ENCODE measurements around the gene RASAL2.
"Not testable (repeated sequence)": the region's sequence is repeated elsewhere in the genome, so short reads cannot be mapped to it uniquely, and the experiment has no call there.

The RASAL2 gene

DNA sequence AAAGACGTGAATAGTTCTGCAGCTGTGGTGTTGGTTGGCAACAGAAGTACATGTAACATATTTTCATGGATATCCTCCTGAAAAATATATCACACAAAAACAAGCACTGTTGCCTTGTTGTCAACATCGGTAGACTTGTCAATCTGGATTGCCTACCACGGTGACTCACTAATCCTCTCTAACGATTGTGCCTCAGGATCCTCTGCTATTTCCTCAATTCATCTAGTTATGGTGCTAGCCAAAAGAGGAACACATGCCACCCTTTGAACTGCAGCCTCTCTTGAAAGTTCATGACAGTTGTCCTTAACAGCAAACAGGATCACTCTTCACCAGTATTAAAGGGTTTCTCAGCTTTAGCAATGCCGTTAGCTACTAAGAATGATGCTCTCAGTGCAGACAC lies 25.7 kb downstream of the RASAL2 start:
- no peak for DNase-seq (ENCODE audit: low read depth)

DNA sequence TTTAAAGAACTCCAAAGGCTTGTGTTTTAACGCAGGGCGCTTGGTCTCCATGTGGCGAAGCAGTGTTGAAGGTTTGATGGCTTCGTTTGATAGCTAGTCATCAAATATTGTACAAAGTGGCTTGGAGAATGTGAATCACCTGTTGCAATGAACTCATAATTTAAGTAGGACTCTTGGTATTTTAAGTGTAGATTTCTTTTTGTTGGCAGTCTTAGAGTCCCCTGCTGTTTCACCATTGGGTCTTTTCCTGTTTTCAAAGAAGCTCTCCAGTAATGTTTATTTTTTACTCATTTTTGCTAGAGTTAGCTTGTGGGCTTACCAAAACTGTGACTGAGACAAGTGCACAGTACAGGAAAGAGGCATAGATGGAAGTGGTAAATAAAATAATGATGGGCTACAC lies 26.2 kb downstream of the RASAL2 start:
- DNase-seq (ENCODE audit: low read depth) = no peak

DNA sequence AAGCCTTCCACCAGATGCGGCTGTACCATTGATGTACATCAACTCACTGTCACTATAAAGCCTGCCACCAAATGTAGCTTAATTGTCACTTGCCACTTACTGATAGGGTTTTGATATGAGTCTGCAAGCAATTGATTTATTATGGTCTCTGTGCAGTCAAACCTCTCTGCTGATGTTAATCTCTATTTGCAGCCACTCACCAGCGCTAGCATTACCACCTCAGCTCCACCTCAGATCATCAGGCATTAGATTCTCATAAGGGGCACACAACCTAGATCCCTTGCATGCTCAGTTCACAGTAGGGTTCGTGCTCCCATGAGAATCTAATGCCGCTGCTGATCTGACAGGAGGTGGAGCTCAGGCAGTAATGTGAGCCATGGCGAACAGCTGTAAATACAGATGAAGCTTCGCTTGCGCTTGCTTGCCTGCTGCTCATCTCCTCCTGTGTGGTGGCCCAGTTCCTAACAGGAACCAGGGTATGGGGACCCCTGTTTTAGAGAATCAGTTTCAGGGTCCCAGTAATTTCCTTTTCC lies 26.7 kb downstream of the RASAL2 start:
- not testable (repeated sequence) for DNase-seq (ENCODE audit: low read depth)

DNA sequence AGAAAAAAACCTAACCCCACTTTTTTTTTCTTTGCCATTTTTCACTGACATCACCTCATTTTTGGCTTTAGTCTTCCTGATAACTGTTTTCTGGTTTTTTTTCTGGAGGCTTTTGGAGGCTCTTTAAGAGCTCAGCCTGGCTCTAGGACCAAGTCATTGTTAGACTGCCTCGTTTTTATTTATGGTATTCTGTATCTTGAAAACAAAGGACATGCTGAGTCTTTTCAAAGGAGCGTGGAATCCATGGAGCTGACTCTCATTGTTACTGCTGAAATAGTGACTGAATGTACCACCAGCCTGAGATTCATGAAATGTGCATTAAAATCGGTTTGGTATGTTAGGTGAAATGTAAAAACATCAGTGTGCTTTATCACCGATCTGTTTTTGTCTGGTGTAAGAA lies 28.0 kb downstream of the RASAL2 start:
- DNase-seq (ENCODE audit: low read depth) = no peak

DNA sequence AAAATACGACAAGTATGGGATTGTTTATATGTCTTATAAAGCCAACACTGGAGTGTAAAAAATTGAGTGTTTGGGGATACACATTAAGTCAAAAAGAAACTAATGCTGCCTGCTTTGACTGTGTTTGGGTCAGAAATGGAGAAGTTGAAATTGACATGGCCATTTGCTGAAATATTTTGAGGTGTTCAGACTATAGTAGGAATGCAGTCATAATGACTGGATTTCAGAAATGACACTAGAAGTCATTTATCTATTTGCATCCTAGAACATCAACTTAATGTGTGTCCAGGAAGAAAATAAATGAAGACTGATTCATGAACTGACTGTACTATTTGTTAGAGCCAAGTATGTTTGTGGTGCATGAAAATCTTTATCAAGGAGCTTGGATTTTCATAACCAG lies 28.4 kb downstream of the RASAL2 start:
- DNase-seq (ENCODE audit: low read depth) = no peak

DNA sequence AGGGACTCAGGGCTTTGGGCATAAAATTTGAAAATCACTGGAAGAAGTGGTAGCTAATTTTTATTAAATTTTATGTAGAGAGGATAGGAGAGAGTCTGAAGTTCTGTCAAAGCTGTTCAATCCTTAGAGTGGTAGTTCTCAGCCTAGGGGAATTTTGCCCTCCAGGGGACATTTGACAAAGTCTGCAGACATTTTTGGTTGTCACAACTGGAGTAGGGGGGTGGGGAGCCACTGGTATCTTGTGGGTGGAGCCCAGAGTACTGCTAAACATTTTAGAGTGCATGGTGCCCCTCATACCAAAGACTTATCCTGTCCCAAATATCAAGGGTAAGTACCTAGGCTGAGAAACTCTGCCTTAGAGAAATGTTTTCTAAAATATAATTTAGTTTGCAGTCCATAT lies 30.2 kb downstream of the RASAL2 start:
- no peak for DNase-seq (ENCODE audit: low read depth)

DNA sequence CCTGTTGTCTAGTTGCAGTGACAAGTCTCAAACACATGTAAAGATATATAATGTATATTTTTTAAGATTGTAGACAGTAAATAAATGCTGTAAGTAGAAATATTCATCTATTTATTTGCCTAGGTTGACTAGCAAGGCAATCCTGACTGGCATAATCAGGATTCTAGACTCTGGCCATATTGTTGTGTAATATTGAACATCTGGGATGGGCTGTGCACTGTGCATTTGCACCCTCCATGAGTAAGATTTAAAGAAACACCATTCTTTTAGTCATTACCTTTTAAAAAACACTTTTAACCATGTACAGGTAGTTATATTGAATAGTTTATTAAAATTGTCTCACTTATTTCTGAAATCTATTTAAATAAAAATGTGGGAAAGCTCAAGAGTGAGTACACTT lies 32.4 kb downstream of the RASAL2 start:
- DNase-seq (ENCODE audit: low read depth) = no peak

DNA sequence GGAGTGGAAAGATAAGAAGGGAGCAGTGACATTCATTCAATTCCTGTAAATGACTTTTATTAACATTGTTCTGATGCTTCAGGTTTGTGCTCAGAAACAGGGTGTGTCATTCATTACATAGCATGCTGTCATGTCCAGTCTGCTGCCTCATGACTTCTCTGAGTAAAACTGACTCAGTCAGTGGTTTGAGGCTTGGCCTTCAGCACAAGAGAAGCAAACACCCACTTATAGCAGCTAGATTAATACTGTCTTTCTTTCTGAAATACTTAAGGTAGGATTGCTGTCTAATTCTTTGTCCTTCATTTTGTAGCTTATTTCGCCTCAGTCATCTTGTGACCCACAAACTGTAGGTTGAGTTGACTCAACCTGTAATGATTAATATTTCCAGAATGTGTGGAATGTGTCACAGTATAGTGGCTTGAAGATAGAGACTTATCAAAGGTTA lies 32.9 kb downstream of the RASAL2 start:
- DNase-seq (ENCODE audit: low read depth) = peak; percentile 66

DNA sequence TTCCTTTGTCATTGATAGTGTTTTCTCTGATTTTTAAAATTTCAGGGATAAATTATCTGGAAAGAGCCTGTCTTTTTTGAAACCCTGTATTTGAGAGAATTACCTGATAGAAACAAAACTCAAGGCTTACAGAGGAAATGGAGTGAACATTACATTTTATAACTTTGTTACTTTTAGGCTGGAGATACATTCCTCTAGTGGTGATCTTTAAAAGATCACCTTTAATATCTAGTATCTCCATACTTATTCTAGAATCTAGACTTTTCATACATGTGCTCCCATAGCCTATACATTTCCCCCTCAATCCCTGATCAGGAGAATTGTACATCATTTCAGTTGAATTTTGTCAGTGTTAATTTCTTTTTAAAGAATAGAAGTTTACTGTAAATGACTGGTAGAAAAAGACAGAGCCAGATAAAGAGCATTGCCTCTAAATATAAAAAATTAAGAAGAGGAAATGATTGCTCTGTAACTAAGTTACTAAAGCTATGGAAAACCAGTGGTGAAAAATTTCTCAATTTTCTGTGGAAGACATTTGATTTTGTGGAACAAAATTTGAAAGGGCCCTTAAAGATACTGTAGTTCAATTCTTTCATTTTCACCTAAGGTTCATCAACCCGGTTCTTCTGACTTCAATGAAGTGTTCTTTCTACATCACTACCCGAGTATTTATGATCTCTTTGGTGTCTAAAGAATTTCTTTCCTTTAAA lies 33.7 kb downstream of the RASAL2 start:
- DNase-seq (ENCODE audit: low read depth) = no peak

DNA sequence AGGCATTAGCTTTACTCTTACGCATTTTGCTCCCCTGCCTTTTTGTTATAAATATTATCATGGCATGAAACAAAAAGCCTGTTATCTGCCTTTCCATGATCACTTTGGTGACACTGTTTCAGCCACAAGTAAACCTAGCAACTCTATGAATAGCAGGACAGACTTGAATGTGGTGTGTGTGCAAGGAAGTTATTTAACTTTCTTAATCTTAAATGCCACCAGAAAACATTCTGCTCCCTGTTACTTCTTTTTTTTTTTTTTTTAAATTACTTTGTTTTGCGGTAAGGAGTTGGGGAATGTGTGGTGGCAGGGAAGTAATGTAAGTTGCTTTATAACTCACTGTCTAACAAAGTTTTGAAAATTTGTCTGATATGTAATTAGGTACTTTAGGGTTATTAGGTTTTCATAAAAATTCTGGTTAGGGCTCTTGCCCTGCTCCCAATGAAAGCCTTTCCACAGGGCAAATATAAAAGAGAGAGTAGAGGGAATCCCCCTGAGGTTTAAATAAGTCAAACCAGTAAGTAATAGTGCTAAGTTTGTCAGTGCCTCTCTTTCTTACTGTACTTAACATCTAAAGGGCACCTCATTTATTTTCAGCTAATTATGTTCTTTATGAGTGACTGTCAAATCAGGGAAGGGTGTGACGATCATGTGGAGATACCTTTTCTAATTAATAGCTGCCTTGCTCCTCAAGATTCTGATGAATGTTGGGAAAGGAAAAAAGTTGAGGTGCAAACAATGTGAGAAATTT lies 39.5 kb downstream of the RASAL2 start:
- no peak for DNase-seq (ENCODE audit: low read depth)

DNA sequence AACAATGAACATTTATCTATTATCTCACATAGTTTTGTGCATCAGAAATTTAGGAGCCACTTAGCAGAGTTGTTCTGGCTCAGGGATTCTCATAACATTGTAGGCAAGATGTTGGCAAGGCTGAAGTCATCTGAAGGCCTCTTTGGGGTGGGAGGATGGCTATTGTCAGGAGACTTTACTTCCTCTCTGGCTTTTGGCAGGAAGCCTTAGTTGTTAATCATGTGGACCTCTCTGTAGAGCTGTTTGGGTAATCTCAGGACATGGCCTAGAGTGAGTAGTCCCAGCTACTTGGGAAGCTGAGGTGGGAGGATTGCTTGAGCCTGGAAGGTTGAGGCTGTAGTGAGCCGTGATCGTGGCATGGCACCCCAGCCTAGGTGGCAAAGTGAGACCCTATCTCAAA lies 40.2 kb downstream of the RASAL2 start:
- peak; percentile 76 for DNase-seq (ENCODE audit: low read depth)

DNA sequence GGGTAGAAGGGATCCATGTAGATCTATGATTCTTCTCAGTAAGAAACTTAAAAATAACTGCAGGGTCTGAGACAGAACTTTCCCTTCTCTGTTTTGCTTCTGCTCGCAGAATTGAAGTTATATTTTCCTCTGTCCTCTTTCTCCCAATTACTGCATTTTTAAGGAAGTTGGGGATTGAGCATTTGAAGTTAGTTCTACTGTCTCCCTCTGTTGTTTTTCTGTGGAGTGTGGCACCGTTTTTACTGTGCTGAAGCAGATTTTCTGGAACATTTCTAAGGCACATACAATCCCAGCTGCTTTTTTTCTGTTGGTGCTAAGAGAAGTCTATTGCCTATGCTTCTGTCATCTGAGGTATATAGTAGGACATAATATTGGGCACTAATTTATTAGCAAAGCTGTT lies 43.3 kb downstream of the RASAL2 start:
- DNase-seq (ENCODE audit: low read depth) = no peak

DNA sequence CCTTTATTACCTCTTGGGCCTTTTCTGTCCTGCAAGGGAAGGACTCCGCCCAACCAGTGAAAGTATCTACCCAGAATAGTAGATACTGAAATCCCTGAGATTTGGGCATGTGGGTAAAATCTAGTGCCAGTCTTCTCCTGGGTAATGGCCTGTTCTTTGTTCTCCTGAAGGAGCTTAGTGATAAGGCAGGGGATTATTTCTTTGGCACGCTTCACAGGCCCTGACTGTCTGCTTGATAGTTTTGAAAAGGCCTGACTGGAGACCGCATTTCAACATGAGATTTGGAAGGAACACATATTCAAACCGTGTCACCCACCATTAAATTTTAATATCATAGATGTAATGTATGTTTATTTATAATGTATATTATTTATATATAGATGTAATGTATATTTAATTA lies 48.9 kb downstream of the RASAL2 start:
- DNase-seq (ENCODE audit: low read depth) = no peak

DNA sequence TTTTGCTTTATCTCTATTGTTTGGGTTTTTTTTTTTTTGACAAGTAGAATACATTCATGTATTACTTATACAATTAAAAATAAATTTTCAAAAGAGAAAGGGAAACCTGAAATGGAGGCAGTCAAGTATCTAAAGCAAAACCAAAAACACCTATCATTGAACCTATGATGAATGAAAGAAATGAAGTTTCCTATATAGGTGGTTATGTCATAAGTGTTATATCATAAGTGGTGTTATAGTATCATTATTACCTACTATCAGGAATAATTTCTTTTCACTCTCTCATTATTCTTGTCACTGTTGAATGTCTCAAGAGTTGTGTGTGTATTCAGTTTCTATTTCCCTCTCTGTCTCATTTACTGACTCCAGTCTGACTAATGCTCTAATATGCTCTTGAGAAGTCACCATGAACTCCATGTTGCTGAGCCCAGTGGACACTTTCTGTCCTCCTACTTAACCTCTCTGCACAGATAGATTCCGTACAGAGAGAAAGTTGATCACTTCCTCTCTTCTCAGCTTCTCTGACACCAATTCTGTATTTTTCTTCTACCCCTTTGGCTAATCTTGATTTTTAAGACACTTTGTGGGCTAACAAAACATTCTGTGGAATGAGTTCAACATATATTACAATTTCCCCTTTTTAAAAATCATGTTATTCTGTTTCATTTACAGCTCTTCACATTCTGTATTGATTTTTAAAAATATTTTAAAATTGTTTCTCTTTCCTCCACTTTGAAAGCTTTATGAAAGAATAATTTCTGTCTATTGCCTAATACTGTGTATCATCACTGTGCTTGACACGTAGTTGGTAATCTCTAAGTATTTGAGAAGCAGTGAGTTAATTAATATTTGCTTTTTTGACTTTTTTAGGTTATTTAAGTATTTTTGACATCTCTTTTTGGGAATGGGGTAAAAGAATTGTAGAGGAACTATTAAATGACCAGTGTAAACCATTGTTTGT lies 50.1 kb downstream of the RASAL2 start:
- DNase-seq (ENCODE audit: low read depth) = no peak

DNA sequence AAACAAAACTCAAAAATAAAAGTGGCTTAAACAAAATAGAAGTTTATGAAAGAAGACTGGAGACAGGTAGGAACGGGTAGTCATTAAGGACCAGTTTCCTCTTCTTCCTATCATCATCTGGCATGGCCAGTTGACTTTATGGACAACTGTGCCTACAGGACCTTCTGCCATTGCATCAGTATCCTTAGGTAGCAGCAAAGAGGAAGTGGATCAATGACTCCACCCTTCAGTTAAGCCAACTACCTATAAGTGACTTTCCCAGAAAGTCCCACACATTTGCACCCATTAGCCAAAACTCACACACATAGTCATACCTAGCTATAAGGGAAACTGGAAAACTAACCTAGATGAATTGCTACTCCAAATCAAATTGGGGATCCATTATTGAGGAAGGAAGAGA lies 51.7 kb downstream of the RASAL2 start:
- no peak for DNase-seq (ENCODE audit: low read depth)

DNA sequence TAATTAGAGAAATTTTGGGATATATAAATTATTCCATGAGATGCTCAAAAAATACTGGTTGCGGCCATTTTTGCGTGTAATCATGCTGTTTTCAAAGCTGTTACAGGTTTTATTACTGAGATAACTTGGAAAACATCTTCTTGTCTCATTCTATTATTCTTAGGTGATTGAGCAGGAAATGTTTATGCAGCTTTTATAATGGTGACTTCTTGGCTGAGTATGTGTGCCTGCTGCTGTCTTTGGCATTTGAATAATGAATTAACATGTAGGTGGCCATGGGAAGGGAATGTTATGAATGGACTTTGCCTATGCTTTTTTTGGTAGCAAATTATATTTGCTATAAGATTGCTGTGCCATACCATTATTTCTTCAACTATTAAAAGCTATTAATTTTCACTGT lies 52.5 kb downstream of the RASAL2 start:
- no peak for DNase-seq (ENCODE audit: low read depth)

DNA sequence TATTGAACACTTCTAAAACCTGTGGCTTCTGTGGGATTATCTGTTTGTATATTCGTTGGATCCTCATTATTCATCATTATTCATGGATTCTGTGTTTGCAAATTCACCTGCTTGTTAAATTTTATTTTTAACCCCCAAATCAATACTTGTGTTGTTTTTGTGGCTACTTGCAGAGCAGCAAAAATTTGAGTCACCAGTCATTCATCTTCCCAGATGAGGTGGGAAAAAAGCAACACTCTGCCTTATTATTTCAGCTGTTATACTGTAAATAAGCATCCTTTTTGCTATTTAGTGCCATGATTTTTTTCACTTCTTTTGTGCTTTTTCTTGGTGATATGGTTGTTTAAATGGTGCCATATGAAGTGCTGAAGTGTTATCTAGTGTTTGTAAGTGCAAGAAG lies 56.7 kb downstream of the RASAL2 start:
- DNase-seq (ENCODE audit: low read depth) = no peak

DNA sequence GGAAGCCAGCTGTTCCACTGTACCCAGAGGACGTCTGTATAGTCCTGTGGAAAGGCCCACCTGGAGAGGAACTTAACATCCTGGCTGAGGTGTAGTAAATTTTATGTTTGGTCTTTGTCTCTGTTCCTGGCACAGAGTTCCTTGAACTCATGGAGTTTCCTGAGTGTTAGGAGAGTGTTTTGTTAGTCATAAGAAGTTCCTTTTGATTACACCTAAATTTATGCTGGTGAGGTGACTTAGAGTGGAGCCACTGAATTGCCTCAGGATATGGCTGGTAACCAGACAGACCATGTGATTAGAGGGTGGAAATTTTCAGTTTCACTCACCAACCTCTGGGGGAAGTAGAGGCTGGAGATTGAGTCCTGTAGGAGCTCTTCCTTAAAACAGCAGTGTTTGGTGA lies 57.9 kb downstream of the RASAL2 start:
- no peak for DNase-seq (ENCODE audit: low read depth)

DNA sequence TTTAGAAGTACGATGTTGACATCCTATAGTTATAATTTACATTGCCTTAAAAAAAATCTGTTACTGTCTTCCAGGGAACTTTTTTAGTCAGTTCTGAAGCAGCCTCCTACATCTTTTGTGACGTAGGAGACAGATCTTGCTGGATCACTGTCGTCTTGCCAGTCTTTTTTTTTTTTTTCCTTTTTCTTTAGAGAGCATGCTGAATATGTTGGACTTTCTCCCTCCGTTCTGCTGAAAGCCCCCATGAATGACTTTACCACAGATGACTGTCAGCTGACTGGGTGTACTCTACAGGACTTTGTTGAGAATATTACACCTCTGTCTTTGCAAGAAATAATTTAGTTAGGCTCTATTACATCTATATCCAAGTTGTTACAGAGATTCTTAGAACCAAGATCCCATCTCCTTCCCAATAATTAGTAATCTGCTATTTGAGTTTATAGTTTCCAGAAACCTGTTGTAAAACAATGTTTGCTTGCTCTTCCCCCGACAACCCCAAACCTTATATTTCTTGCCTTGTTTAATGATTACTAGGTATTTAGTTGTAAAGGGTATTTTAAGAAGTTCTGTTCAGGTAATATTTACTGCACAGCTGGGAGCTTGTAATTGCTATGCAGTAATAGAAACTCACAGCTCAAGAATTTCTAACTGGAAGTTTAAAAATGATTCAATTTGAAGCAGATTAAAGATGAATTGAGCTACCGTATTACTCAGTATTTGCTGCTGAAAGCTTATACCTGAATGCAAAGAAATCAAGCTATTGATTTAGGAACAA lies 61.8 kb downstream of the RASAL2 start:
- no peak for DNase-seq (ENCODE audit: low read depth)

DNA sequence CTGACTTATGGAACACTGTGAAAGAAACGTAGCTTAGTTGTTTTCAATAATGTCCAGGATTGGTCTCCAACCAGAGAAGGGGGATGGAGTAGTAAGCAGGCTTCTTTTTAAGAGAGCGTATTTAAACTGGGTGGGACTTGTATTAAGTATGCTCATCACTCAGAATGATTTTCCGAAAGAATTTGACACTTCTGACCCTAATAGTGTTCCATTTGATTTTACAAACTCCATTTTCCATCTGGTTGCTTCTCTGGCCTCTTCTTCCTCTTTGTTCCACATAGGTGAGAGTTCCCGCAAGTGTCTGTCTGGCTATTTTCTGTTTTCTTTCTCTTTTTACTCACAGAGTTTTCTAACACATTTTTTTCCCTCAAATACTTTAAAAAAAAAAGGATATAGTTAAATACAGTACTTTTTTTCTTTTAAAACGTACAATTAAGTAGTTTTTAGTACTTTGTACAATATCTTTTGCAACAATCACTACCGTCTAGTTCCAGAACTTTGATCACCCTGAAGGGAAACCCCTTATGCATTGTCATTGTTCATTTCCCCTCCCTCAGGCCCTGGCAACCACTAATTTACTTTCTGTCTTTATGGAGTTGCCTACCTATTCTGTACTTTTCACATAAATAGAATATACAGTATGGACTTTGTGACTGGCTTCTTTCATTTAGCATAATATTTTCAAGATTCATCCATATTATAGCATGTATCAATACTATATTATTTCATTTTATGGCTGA lies 67.0 kb downstream of the RASAL2 start:
- no peak for DNase-seq (ENCODE audit: low read depth)

DNA sequence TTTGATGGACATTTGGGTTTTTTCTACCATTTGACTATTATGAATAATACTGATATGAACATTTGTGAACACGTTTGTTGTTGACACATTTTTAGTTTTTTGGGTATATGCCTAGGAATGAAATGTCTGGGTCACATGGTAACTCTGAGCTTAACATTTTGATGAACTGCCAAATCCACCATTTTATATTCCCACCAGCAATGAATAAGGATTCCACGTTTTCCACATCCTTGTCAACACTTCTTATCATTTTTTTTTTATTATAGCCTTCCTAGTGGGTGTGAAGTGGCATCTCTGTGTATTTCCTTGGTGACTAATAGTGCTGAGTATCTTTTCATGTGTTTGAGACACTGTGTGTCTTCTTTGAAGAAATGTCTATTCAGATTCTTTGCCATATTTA lies 67.6 kb downstream of the RASAL2 start:
- DNase-seq (ENCODE audit: low read depth) = peak; percentile 31

Data from GM04504 (cell line).